Activated T-cell treated with anti-CD3 and anti-CD28 coated beads, Interleukin-2, amount 50 U/mL, for 24 hours (primary cell): Measurements from ENCODE around the gene CDK9.
"Not testable (repeated sequence)": the region's sequence is repeated elsewhere in the genome, so short reads cannot be mapped to it uniquely, and the experiment has no call there.

Experiments
- DNase-seq: peaks from one replicate; pipeline ENCODE4 v3.0.0-alpha.2; 2020
- H3K27ac Mint-ChIP-seq: 2 replicates; pipeline ENCODE4 v1.8.0; 2020; ENCODE audit warnings: mild to moderate bottlenecking, mixed read lengths
- H3K27me3 Mint-ChIP-seq: 2 replicates; pipeline ENCODE4 v1.8.0; 2020; ENCODE audit warnings: mixed read lengths
- H3K36me3 Mint-ChIP-seq: 2 replicates; pipeline ENCODE4 v1.8.0; 2020; ENCODE audit warnings: low read depth, mixed read lengths
- H3K4me1 Mint-ChIP-seq: 2 replicates; pipeline ENCODE4 v1.8.0; 2020; ENCODE audit warnings: low read depth, mixed read lengths
- H3K4me3 Mint-ChIP-seq: 2 replicates; pipeline ENCODE4 v1.8.0; 2020; ENCODE audit warnings: mild to moderate bottlenecking, moderate library complexity, mixed read lengths
- H3K9me3 Mint-ChIP-seq: 2 replicates; pipeline ENCODE4 v1.8.0; 2020; ENCODE audit warnings: mixed read lengths

The CDK9 gene

DNA sequence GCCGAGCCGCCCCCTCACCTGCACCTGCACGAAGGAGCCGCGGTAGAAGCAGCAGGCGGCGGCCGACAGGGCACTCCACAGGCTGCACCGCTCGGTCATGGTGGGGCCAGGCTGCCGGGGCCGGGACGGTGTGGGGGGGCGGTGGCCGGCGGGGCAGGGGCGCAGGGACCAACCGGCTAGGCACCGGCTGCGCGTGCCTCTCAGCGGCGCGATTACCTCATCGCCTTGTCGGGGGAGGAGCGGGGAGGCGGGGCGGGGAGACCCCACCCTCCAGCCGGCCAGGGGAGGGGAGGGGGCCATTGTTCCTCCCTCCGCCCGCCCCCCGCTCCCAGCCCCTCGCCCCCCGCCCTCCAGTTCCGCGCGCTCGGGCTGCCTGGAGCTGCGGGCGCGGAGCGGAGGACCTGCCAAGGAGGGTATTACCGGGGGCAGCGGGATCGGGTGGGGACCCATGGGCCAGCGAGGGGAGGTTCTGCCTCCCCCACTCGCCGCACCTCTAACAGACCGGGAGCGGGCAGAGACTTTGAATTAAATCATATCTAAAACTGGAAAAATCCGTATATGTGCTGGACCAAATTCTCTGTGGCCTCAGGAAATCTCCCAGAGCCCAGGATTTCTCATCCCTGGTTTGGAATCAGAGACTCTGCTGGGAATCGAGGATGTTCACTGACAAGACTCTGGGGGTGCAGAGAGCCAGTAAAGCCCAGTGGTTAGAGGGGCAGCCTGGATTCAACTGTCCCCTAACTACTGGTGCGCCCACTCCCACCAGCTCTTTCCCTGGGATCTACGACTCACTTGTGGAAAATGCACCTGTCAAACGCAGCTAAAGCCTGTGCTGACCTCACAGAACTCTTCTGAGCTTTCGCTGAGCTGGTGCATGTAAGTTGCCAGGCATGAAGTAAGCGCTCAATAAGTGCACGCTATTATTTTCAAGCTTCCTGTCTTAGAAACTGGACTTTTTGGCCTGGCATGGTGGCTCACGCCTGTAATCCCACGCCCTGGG lies 30.5 kb upstream of the CDK9 start:
- Mint-ChIP-seq H3K27ac (no peak overlapping the region), H3K4me1 (peaks cover 4% of the 10 kb centered on the region), H3K27me3 (no peaks in the 10 kb centered on the region), H3K4me3 (no peak overlapping the region), H3K9me3 (no peaks in the 10 kb centered on the region), H3K36me3 (peaks cover 23% of the 10 kb centered on the region)
- no peak for DNase-seq

DNA sequence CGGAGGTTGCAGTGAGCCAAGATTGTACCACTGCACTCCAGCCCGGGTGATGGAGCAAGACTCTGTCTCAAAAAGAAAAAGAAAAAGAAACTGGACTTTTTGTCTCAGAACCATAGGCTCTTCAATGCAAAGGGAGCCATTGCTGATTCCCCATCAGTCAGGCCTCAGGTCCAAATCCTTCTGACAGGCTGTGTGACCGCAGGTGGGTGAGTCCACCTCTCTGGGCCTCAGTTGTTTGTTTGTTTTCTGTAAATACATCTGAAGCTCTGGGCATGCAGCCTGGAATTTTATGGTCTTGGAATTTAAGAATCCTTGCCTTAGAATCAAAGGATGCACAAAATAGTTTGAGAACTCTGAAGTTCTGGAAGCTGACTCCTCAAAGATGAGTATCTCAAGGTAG lies 29.6 kb upstream of the CDK9 start:
- Mint-ChIP-seq H3K9me3 (no peaks in the 10 kb centered on the region), H3K36me3 (peaks cover 19% of the 10 kb centered on the region), H3K4me3 (no peak overlapping the region), H3K4me1 (peaks cover 7% of the 10 kb centered on the region), H3K27me3 (no peaks in the 10 kb centered on the region), H3K27ac (no peak overlapping the region)
- DNase-seq = no peak

DNA sequence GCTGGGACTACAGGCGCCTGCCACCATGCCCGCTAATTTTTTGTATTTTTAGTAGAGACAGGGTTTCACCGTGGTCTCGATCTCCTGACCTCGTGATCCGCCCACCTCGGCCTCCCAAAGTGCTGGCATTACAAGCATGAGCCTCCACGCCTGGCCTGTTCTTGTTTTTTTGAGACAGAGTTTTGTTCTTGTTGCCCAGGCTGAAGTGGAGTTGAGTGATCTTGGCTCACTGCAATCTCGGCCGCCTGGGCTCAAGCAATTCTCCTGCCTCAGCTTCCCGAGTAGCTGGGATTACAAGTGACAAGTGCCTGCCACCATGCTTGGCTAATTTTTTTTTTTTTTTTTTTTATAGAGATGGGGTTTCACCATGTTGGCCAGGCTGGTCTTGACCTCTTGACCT lies 29.1 kb upstream of the CDK9 start:
- not testable (repeated sequence) for H3K27me3 Mint-ChIP-seq, H3K4me1 Mint-ChIP-seq, H3K27ac Mint-ChIP-seq, H3K4me3 Mint-ChIP-seq, DNase-seq, H3K9me3 Mint-ChIP-seq
- H3K36me3 Mint-ChIP-seq = peaks cover 16% of the 10 kb centered on the region

DNA sequence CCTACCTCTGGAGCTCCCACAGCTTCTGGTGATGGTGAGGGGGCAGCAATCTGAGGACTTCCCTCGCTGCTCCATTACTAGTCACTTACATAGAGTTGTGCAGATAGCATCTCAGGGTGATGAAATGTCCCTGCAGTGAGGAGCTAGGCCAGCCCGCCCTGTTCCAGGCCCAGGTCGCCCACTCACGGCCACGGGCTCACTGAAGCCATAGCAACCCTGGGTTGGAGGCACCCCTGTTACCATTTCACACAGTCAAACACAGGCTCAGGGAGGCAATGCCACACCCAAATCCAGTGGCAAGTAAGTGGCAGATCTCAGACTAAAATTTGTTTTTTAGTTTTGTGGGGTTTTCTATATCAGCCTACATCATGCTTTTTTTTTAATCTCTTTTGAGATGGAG lies 27.0 kb upstream of the CDK9 start:
- Mint-ChIP-seq H3K9me3 (no peaks in the 10 kb centered on the region), H3K4me1 (peaks cover 20% of the 10 kb centered on the region), H3K27ac (peak overlapping the region; percentile 60), H3K4me3 (no peak overlapping the region), H3K36me3 (peaks cover 27% of the 10 kb centered on the region), H3K27me3 (no peaks in the 10 kb centered on the region)
- DNase-seq = no peak

DNA sequence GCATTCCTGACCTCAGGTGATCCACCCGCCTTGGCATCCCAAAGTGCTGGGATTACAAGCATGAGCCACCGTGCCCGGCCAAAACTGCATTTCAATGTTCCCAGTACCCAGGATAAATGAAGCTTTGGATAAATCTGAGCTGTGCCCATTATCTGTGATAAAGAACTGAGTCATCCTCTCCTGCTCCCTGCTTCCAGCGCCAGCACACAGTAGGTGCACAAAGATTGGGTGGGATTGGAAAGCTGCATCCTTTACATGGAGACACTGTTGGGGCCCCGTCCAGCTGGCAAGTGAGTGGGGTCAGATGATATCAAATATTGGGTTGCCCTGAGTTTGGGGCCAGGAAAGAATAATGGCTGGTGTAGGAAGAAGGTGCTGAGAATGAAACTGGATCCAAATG lies 24.8 kb upstream of the CDK9 start:
- H3K9me3 Mint-ChIP-seq = no peaks in the 10 kb centered on the region
- H3K36me3 Mint-ChIP-seq = peaks cover 35% of the 10 kb centered on the region
- peak overlapping the region; percentile 33 for H3K27ac Mint-ChIP-seq
- H3K27me3 Mint-ChIP-seq = no peaks in the 10 kb centered on the region
- H3K4me3 Mint-ChIP-seq = no peak overlapping the region
- H3K4me1 Mint-ChIP-seq = peaks cover 38% of the 10 kb centered on the region
- DNase-seq = no peak

DNA sequence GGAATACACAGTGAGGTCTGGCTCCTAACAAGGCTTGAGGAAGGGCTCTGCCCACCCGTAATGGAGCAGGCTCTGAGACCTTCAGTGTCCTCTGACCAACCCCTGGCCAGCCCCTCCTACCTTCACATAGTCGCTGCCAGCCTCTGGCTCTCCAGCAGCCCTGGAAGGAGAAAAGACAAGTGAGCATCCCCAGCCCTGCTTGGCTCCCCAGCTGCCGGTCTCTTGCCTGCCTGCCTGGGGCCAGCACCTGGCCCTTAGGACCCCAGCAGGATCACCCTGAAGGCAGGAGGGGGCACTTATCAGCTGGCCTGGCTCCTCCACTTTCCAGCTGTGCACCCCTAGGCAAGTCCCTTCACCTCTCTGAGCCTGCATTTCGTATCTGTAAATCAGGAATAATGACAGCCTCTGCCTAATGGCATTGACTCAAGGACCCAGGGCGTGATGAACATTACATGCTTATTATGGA lies 24.3 kb upstream of the CDK9 start:
- Mint-ChIP-seq H3K36me3 (peaks cover 40% of the 10 kb centered on the region), H3K4me3 (no peak overlapping the region), H3K27ac (no peak overlapping the region), H3K27me3 (no peaks in the 10 kb centered on the region), H3K4me1 (peaks cover 42% of the 10 kb centered on the region), H3K9me3 (no peaks in the 10 kb centered on the region)
- no peak for DNase-seq

DNA sequence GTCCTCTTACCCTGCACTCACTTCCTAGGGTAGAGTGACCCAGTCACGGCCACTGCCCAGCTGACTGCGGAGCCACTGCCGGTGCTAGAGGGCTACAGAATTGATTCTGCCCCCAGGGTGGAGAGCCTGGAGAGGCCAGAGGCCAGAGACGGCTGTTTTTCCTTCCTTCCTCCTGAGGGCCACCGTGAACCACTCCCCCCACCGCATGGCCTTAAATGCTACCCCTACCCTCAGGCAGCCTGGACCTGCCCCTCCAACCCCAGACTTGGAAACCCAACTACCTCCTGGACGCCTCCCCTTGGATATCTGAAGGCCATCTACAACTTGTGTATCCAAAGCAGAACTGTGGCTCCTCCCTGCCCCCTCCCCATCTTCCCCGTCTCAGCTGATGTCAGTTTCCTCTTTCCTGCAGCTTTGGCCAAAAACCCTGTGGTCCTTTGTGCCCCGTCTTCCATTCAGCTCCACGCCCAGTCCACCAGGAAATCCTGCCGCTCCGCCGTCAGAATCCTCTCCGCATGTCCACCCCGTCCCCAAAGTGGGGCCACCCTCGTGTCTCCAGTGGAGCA lies 23.6 kb upstream of the CDK9 start:
- H3K9me3 Mint-ChIP-seq = no peaks in the 10 kb centered on the region
- H3K4me3 Mint-ChIP-seq = no peak overlapping the region
- no peaks in the 10 kb centered on the region for H3K27me3 Mint-ChIP-seq
- H3K4me1 Mint-ChIP-seq = peaks cover 47% of the 10 kb centered on the region
- H3K27ac Mint-ChIP-seq = peak overlapping the region; percentile 53
- DNase-seq = no peak
- peaks cover 43% of the 10 kb centered on the region for H3K36me3 Mint-ChIP-seq

DNA sequence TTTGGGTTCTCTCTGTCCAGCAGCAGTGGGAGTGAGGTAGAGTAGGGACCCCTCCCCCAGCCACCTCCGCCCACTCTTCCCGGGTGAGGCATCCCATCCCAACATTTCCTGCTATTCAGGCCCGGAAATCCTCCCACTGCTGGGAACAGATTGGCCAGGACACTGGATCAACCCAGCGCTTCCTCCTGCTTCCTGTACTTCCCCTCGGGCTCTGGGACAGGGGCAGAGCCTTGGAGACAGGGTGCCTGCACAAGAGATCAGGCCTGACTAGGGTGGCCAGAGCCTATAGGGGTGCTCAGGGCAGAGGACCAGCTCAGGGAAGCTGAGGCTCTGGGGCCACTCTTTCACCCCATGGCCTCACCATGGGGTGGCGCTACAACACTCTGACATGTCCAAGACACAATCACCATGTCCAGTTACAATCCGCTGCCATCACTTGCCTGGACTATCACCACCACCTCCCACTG lies 21.9 kb upstream of the CDK9 start:
- H3K4me1 Mint-ChIP-seq = peaks cover 62% of the 10 kb centered on the region
- H3K27me3 Mint-ChIP-seq = no peaks in the 10 kb centered on the region
- H3K9me3 Mint-ChIP-seq = no peaks in the 10 kb centered on the region
- peak; percentile 58 for DNase-seq
- no peak overlapping the region for H3K4me3 Mint-ChIP-seq
- H3K36me3 Mint-ChIP-seq = peaks cover 45% of the 10 kb centered on the region
- H3K27ac Mint-ChIP-seq = peak overlapping the region; percentile 58

DNA sequence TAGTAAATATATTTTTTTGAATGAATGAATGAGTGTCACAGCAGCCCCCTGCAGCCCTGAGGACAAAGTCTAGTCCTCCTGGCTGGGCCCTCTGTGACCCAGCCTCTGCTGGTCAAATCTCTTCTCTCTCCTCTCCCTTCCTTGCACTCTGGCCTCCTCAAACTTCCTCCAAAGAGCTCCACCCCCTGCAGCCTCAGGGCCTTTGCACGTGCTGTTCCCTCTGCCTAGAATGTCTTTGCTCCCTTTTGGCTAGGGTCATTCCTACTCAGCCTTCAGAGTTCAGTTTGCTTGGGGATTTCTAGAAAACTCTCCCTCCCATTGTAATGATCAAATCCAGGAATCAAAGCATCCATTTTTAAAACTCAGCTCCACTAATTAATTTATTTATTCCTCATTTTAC lies 20.4 kb upstream of the CDK9 start:
- Mint-ChIP-seq H3K27me3 (no peaks in the 10 kb centered on the region), H3K9me3 (no peaks in the 10 kb centered on the region), H3K36me3 (peaks cover 48% of the 10 kb centered on the region), H3K4me1 (peaks cover 75% of the 10 kb centered on the region), H3K4me3 (no peak overlapping the region), H3K27ac (peak overlapping the region; percentile 72)
- DNase-seq = no peak

DNA sequence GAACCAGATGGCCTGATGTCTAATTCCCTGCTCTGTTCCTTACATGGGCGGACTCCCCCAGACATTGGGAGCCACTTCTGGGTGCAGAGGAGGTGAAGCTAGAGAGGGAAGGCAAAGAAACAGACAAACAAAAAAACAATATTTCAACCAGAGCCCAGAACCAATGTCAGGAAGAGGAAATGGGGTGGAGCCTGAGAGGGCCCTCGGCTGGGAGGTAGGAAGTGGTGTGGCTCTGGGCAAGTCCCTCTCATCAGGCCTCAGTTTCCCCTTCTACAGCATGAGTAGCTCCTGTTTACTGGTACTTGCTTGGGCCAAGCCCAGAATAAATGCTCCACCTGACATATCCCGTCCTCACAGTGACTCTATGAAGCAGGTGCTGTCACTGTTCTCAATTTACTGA lies 18.4 kb upstream of the CDK9 start:
- no peak for DNase-seq
- Mint-ChIP-seq H3K27ac (peak overlapping the region; percentile 92), H3K4me3 (no peak overlapping the region), H3K27me3 (no peaks in the 10 kb centered on the region), H3K9me3 (no peaks in the 10 kb centered on the region), H3K36me3 (peaks cover 46% of the 10 kb centered on the region), H3K4me1 (peaks cover 85% of the 10 kb centered on the region)

DNA sequence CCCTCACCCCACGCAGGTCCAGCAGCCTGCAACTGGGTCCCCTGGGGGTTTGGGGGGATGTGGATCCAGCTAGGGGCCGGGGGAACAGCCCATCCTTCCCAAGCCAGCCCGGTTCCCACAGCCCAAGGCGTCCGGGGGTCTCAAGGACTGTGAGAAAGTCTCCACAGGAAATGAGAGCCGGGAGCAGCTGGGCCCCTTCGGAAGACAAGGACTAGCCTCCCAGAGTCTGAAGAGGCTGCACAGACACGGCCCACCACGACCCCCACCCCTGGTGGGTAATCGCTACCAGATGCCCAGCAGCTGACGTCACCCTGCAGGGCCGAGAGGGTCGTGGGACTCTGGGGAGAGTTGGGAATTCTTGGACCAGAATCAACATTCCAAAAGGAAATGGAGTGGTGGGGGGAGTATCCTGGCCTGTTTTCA lies 17.9 kb upstream of the CDK9 start:
- Mint-ChIP-seq H3K4me1 (peaks cover 82% of the 10 kb centered on the region), H3K9me3 (no peaks in the 10 kb centered on the region), H3K27me3 (no peaks in the 10 kb centered on the region), H3K4me3 (no peak overlapping the region), H3K27ac (peak overlapping the region; percentile 92), H3K36me3 (peaks cover 47% of the 10 kb centered on the region)
- no peak for DNase-seq

DNA sequence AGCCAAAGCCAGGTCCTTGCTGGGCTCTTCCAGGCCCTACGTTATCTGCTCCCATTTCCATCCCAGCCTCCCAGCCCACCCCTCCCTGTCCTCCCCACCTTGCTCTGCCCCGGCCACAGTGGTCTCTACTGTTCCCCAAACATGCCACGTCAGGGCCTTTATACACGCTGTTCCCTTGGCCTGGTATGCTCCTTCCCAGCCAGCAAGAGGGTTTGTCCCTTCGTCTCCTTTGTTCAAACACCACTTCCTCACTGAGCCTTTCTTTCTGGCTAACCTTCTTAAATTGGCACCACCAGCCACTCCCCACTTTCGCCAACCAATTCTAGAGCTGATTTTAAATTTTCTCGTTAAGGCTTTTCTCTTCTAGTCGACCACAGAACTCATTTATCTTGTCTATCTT lies 17.1 kb upstream of the CDK9 start:
- Mint-ChIP-seq H3K4me1 (peaks cover 80% of the 10 kb centered on the region), H3K4me3 (peak overlapping the region; percentile 10), H3K36me3 (peaks cover 48% of the 10 kb centered on the region), H3K27me3 (no peaks in the 10 kb centered on the region), H3K27ac (peak overlapping the region; percentile 92), H3K9me3 (no peaks in the 10 kb centered on the region)
- no peak for DNase-seq

DNA sequence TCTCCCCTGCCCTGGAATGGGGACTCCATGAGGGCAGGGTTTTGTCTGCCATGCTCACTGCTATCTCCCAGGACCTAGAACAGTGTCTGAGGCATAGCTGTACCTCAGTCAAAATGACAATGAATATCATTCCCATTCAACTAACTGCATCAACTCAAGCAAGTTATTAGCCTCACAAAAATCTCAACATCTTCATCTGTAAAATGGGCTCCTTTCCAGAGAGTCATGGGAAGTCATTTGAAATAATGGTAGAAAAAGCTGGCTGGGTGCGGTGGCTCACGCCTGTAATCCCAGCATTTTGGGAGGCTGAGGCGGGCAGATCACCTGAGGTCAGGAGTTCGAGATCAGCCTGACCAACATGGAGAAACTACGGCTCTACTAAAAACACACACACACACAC lies 16.7 kb upstream of the CDK9 start:
- Mint-ChIP-seq H3K9me3 (no peaks in the 10 kb centered on the region), H3K4me3 (no peak overlapping the region), H3K27me3 (no peaks in the 10 kb centered on the region), H3K36me3 (peaks cover 51% of the 10 kb centered on the region), H3K4me1 (peaks cover 79% of the 10 kb centered on the region), H3K27ac (peak overlapping the region; percentile 92)
- DNase-seq = no peak

DNA sequence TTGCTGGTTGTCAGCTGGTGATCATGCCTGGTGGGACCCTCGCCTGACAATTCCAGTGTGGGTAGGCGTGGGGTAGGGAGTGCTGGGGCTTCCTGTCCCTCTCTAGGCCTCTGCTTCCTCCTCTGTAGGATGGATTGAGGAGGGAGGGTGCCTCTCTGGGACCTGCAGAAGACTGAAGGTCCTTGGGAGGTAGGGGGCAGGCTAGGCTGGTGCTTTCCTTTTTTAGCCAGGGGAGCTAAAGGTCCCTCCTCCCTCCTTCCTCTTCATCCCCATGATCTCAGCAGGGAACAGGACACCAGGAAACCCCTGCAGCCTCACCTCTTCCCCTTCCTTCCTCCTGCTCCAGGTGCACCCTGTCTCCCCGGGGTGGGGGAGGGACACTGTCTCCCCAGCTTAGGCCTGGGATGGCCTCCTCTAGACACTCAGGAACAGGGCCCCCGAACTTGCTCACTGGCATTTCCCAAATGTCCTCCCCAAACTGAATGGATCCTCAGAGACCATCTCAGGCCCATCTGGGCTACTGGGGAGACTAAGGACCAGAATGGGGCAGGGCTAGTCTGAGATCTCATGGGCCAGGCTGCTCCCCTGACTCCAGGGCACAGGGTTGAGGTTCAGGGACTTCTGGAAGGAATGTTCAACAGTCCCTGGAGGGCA lies 15.8 kb upstream of the CDK9 start:
- Mint-ChIP-seq H3K27me3 (no peaks in the 10 kb centered on the region), H3K4me1 (peaks cover 76% of the 10 kb centered on the region), H3K4me3 (peak overlapping the region; percentile 89), H3K9me3 (no peaks in the 10 kb centered on the region), H3K36me3 (peaks cover 53% of the 10 kb centered on the region), H3K27ac (peak overlapping the region; percentile 93)
- no peak for DNase-seq

DNA sequence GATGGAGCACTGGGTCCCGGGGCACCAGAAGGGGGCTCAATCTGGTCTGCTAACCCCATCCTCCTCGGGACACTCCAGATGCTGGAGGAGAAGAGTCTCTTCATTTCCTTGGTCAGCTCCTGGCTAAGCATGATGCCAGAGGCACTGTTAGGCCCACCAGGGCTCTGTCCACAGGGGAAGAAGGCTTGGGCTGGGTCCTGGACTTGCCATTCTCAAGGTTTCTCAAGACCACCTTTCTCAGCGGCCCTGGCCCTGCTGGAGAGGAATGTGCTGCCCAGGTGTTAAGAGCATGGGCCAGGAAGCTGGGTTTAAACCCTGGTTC lies 15.3 kb upstream of the CDK9 start:
- peaks cover 73% of the 10 kb centered on the region for H3K4me1 Mint-ChIP-seq
- H3K4me3 Mint-ChIP-seq = peak overlapping the region; percentile 89
- DNase-seq = no peak
- H3K36me3 Mint-ChIP-seq = peaks cover 48% of the 10 kb centered on the region
- no peaks in the 10 kb centered on the region for H3K27me3 Mint-ChIP-seq
- peak overlapping the region; percentile 93 for H3K27ac Mint-ChIP-seq
- H3K9me3 Mint-ChIP-seq = no peaks in the 10 kb centered on the region
